Measurements from ENCODE around the gene CPEB4.

DNA sequence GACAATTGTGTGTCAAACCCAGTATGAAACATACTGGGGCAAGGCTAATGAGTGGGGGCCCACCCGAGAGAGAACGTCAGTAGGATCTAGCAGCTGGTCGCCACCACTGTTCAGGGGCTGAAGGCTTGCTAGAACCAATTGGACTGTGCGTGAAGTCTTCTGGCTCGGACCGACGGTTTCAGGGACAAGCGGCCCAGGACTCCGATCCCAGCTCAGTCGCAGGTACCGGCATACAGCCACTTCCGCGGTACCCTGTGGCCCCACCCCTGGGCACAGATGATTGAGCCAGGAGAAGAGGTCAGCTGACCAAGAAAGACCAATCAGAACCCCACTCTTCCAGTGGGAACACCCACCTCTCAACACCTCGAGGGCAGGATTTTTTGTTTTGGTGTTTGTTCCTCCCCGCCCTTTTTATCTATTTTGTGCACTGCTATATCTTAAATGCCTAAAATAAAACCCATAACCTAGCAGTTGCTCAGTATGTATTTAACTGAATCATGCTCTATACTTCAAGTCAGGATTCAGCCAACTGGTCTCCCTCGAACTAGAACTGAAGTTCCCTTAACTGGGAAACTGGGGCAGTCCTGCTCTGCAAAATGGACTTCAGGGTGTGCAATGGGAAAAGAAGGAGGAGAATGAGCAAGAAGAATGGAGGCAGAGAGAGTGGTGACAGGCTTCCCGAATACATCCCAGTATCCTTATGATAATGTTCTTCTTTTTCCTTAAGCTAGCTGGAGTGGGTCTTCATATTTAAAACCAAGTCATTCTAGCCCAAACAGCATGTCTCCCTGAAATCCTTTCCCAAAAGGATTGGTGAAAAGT lies 21.1 kb upstream of the CPEB4 start:
- TF ChIP-seq, protein P1, sequence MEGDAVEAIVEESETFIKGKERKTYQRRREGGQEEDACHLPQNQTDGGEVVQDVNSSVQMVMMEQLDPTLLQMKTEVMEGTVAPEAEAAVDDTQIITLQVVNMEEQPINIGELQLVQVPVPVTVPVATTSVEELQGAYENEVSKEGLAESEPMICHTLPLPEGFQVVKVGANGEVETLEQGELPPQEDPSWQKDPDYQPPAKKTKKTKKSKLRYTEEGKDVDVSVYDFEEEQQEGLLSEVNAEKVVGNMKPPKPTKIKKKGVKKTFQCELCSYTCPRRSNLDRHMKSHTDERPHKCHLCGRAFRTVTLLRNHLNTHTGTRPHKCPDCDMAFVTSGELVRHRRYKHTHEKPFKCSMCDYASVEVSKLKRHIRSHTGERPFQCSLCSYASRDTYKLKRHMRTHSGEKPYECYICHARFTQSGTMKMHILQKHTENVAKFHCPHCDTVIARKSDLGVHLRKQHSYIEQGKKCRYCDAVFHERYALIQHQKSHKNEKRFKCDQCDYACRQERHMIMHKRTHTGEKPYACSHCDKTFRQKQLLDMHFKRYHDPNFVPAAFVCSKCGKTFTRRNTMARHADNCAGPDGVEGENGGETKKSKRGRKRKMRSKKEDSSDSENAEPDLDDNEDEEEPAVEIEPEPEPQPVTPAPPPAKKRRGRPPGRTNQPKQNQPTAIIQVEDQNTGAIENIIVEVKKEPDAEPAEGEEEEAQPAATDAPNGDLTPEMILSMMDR (IDR thresholded peaks at IDR 0.05), result no peak
- TF ChIP-seq POLR2AphosphoS5 (IDR thresholded peaks at IDR 0.05; ENCODE audit: low read depth, low read length) (no peak), SIN3A (IDR thresholded peaks at IDR 0.05; ENCODE audit: borderline replicate concordance, insufficient read depth, low read depth, low read length) (no peak)

All from Panc1 (cell line).